ENCODE results near the gene NR1H2.
A peak's percentile ranks its signal among the peaks of the same experiment; 100 is the strongest.
"Not testable (repeated sequence)": the region's sequence is repeated elsewhere in the genome, so short reads cannot be mapped to it uniquely, and the experiment has no call there.

Gene NR1H2

GRCh38 chr19:50347089-50347581, 29.1 kb upstream of the NR1H2 start:
- not testable (repeated sequence) for DNase-seq

GRCh38 chr19:50349277-50350057, 26.8 kb upstream of the NR1H2 start:
- no peak for DNase-seq

- no peak for DNase-seq
These were observed 24.0 kb upstream of the NR1H2 start for GRCh38 chr19:50352242-50352641.

DNA sequence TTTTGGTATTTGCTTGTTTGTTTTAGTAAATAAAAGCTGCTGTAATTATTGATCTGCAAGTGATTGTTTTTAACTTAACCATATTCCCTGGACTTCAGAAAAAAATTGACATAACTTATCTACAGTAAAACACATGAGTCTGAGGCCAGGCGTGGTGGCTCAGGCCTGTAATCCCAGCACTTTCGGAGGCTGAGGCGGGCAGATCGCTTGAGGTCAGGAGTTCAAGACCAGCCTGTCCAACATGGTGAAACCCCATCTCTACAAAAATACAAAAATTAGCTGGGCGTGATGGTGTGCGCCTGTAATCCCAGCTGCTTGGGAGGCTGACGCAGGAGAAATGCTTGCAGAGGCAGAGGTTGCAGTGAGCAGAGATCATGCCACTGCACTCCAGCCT, 22.8 kb upstream of the NR1H2 start:
- not testable (repeated sequence) for DNase-seq

- DNase-seq: no peak
These were observed 19.5 kb upstream of the NR1H2 start for GRCh38 chr19:50356691-50357177.

DNA sequence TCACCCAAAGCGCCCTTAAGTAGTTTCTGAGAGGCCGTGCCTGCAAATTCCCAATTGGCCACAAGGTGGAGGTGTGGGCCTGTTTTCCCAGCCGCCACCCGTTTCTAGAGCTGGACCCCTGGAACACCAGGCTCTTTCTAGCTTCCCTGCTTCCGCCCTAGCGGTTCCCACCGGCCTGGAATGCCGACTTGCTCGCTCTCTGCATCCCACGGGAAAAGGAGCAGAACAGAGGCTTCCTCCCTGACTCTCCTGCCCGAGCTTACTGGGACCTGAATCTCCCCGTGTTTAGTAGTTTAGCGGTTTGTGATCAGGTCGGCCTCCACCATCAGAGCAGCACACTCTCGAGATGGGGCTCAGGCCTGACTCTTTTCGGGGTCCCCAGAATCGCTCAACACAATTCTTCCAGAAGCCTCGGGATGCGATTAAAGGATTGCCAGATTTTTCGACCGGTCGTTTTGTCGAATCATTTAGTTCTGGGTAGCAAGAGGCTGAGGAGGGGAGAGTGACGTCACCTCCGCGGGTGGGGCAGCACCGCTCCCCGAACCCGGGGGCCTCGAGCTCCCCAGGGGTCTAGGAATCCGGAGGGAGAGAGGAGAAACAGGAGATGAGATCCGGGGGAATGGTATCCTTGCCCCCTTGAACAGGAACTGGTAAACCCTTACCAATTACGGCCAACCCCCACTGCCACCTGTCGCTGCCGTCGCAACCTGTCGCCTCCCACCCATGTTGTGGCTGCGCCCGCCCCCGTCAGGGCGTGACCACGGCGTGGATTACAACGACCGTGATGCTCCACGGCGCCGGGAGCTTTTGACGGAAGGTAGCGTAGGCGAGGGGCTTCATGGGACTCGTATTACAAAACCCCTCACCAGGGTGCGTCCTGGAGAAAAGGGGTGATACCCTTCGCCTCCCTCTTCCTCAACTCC, 18.8 kb upstream of the NR1H2 start:
- DNase-seq: peak; percentile 92

DNA sequence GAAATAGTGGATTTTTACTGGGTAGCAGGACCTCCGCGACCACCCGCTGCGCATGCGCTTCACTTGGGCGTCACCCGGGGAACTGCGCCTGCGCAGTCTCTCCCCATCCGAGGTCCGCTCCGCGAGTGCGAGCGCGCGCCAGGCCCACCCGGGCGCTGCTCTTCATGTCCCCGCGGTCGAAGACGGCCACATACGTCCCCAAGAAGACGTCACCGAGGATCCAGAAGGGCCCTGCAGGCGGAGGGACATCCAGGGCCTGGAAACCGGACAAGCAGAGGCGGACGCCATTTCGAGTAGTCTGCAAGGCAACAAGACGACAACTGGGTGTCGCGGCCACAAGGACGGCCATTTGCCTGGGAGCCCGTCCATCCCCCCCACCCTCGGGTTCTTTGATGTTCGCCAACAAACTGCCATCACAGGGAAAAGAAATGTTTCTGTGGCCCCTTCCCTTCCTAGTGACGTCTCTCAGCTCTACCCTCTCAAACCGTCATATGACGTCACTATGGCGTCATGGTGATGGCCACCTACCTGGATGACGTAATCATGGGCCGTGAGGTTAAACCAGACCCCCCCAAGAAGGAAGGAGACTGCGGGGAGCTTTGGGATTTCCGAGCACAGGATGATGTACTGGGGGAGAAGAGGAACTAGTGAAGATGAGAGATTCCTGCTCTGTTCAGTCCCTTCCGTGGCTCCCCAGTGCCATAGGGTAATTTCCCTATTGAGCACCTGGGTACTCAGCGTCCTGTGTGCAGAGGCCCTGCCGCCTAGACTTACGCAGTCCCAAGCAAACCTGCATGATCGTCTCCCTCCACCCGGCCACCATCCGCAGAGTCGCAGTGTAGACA, 17.6 kb upstream of the NR1H2 start:
- peak; percentile 91 for DNase-seq

DNA sequence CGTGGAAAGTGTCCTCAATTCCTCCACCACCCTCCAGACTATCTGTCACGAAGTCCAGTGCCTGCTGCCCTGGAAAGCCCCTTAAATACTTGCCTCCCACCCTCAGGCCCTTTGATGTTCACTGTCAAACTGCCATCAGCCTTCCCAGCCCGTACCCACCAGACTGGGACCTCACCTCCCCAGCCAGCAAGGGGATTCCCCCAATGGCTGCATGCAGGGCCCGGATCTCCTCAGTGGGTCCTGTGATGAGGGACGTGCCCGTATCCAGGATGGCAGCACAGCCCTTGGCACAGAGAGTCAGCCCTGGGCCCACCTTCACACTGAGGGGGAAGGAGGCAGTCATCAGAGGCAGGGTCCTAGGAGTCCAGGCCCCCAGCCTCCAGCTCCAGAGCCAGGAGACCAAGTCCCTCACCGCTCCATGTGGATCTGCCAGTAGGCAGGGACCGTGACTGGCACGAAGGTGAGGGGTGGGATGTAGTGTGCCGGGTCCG, 16.9 kb upstream of the NR1H2 start:
- DNase-seq: no peak

GRCh38 chr19:50361290-50362029, 14.8 kb upstream of the NR1H2 start:
- DNase-seq: no peak

DNA sequence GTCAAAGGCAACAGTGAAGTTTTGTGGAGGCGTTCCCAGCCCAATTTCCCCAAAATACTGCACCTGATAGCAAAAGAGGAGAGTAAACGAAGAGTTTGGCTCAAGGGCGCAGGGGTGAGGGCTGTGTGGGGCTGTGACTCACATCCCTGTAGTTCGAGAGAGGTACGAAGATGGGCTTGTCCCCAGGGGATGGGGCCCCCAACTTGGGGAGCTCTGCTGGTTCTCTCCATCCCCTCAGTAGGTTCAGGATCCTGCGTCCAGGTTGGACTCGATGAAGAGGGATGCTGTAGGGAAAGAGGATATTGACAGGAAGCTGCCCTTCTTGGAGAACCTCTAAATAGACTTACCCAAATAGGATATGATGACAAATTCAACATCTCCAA, 14.2 kb upstream of the NR1H2 start:
- no peak for DNase-seq

- DNase-seq: no peak
These were observed 13.4 kb upstream of the NR1H2 start for GRCh38 chr19:50362656-50363424.

DNA sequence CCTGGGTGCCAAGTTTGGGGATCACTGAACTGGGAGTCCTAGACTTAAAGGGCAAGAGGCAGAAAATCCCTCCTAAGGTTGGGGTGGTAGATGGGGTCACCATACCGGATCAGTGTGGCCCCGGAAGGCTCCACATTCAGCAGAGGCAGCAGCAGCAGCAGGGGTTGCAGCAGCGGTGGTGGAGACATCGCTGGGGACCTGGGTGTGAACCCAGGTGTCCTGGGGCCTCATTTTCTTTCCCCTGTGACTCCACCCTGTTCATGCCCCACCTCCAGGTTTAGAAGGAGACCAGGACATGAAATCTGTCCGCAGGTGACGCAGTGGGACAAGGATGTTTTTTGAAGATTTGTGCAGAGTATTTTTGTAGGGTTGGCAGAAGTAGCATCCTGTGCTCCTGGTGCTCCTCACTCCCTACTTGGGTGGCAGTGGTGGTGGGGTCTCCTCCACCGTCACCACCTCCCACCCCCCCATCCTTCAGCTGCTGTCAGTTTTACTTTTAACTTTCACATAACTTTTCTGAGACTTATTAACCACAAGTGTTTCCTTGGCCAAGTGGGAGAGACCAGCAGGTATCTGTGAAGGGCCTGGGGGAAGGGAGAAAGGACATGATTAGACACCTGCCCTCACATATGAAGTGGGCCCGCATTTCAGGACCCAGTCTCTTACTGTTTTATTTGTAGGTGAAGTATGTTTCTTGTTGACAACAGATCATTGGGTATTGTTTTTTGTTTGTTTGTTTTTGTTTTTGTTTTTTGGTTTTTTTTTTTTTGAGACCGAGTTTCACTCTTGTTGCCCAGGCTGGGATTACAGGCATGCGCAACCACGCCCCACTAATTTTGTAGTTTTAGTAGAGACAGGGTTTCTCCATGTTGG, 10.6 kb upstream of the NR1H2 start, which contains the start of gene NAPSA:
Gene NAPSA, minus strand, starts transcription at position 206 of the 873 bp plus-strand sequence. Its CDS starts 18 bp downstream, at position 188.
- no peak for DNase-seq

DNA sequence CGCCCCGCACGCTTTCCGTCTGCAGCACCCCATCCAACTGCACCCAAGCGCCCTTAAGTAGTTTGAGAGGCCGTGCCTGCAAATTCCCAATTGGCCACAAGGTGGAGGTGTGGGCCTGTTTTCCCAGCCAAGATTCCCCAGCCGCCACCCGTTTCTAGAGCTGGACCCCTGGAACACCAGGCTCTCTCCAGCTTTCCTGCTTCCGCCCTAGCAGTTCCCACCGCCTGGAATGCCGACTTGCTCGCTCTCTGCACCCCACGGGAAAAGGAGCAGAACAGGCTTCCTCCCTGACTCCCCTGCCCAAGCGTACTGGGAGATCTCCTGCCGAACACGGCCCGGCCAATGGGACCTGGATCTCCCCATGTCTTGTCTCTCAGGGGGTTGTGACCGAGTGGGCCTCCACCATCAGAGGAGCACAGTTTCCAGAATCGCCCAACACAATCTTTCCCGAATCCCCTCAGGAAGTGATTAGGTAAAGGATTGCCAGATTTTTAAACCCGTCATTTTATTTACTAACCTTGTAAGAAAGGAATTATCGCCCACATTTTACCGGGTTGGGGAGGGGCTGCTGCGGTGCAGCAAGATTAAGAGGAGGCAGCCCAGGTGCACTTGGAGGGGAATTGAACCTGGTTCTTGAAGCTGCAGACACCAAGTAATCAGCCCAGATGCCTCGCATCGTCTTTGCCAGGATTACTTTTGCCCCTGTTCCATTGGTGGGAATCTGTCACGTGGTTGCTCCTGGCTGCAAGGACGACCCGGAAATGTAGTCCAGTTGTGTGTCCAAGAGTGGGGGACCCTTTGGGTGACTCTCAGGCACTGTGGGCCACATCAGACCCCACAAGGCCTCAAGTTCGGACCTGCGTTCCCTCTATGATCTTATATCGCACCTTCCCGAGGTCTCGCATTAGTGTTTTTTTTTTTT, 7.3 kb upstream of the NR1H2 start:
- DNase-seq: peak; percentile 91

- no peak for DNase-seq
These were observed 4.3 kb upstream of the NR1H2 start for GRCh38 chr19:50371914-50372475.

DNA sequence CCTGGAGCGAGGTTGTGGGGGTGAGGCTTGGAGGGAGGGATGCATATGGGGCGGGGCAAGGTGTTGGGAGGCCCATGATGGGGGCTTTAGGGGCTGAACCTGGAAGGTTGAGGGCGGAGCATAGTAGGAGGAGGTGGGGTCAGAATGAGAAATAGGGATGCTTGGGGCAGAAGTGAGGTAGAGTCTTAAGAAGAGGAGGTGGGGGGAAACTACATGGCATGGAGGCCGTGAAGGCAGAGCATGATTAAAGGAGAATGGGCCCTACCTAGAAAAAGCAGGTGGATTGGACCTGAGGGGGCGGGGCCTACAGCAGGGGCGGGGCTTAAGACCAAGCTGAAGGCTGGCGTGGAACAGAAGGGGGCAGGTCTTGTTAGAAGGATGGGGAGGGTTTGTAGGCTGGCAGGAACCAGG, 799 bp downstream of the NR1H2 start:
- no peak for DNase-seq

GRCh38 chr19:50377517-50377916, 1.3 kb downstream of the NR1H2 start:
- no peak for DNase-seq

DNA sequence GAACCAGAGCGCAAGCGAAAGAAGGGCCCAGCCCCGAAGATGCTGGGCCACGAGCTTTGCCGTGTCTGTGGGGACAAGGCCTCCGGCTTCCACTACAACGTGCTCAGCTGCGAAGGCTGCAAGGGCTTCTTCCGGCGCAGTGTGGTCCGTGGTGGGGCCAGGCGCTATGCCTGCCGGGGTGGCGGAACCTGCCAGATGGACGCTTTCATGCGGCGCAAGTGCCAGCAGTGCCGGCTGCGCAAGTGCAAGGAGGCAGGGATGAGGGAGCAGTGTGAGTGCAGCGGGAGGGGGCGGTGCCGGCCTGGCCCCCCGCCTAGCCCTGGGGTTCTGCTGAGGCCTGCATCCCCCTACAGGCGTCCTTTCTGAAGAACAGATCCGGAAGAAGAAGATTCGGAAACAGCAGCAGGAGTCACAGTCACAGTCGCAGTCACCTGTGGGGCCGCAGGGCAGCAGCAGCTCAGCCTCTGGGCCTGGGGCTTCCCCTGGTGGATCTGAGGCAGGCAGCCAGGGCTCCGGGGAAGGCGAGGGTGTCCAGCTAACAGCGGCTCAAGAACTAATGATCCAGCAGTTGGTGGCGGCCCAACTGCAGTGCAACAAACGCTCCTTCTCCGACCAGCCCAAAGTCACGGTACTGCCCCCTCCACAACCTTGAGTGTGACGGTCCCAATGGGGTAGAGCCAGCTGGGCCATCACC, 2.1 kb downstream of the NR1H2 start:
- no peak for DNase-seq

DNA sequence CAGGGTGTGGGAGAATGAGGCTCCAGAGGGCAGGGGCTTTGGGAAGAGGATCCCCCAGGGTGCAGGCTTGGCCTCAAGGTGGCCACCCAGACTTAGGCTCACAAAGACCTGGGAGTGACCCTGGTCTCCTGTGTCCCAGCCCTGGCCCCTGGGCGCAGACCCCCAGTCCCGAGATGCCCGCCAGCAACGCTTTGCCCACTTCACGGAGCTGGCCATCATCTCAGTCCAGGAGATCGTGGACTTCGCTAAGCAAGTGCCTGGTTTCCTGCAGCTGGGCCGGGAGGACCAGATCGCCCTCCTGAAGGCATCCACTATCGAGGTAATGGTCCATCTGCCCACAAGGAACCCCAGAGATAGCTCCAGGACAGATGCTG, 2.6 kb downstream of the NR1H2 start:
- no peak for DNase-seq
